ENCODE results near the gene SPDL1. TPM values are rescaled to one million over a fixed set of nuclear protein-coding genes. Genes with fewer than 3 reads are reported as not detected.

SPDL1 gene
- 3.5 TPM for total RNA-seq
- long read RNA-seq, partial matches to known transcripts = 1 of 4 reads
- long read RNA-seq, other reads (novel, unspliced or antisense) = 0 of 4 reads

GRCh38 chr5:169583424-169584220, at the start of gene SPDL1:
Gene SPDL1 (plus strand): TSS chr5:169583773. CDS start chr5:169588417, 4,644 bp downstream.
- ATAC-seq (peak; percentile 97), DNase-seq (peak; percentile 96)
- intact Hi-C loops (cut with micrococcal nuclease) = no loop called here

- DNase-seq = no peak
These were observed 49.2 kb upstream of the SPDL1 start for GRCh38 chr5:169534311-169534880.

GRCh38 chr5:169534939-169535338, 48.6 kb upstream of the SPDL1 start:
- ATAC-seq (no peak), DNase-seq (no peak)
- intact Hi-C loops (cut with micrococcal nuclease) = no loop called here

More at GRCh38 chr5:169534311-169534880, 49.2 kb upstream of the SPDL1 start:
- no peak for ATAC-seq
- intact Hi-C loops (cut with micrococcal nuclease) = no loop called here

GRCh38 chr5:169538944-169539343, 44.6 kb upstream of the SPDL1 start:
- ATAC-seq (peak; percentile 98), DNase-seq (peak; percentile 54)
- intact Hi-C loops (cut with micrococcal nuclease) = no loop called here

- ATAC-seq = no peak
- intact Hi-C loops (cut with micrococcal nuclease) = no loop called here
These were observed 40.8 kb upstream of the SPDL1 start for GRCh38 chr5:169542811-169543210.

GRCh38 chr5:169544264-169544950, 39.2 kb upstream of the SPDL1 start:
- no peak for ATAC-seq
- no peak for DNase-seq
- intact Hi-C loops (cut with micrococcal nuclease) = no loop called here

More at GRCh38 chr5:169542811-169543210, 40.8 kb upstream of the SPDL1 start:
- DNase-seq = no peak

- DNase-seq = no peak
- no peak for ATAC-seq
- intact Hi-C loops (cut with micrococcal nuclease) = no loop called here
These were observed 37.8 kb upstream of the SPDL1 start for GRCh38 chr5:169545762-169546161.

GRCh38 chr5:169546346-169546745, 37.2 kb upstream of the SPDL1 start:
- ATAC-seq (no peak), DNase-seq (no peak)
- intact Hi-C loops (cut with micrococcal nuclease) = no loop called here

- ATAC-seq = peak; percentile 62
- DNase-seq = no peak
These were observed 36.1 kb upstream of the SPDL1 start for GRCh38 chr5:169547508-169547907.

GRCh38 chr5:169548315-169548714, 35.3 kb upstream of the SPDL1 start:
- intact Hi-C loops (cut with micrococcal nuclease) = no loop called here
- peak; percentile 87 for ATAC-seq
- no peak for DNase-seq

More at GRCh38 chr5:169547508-169547907, 36.1 kb upstream of the SPDL1 start:
- intact Hi-C loops (cut with micrococcal nuclease) = no loop called here

- intact Hi-C loops (cut with micrococcal nuclease) = no loop called here
- DNase-seq (no peak), ATAC-seq (no peak)
These were observed 34.0 kb upstream of the SPDL1 start for GRCh38 chr5:169549453-169550100.

- ATAC-seq (no peak), DNase-seq (no peak)
- intact Hi-C loops (cut with micrococcal nuclease) = no loop called here
These were observed 33.3 kb upstream of the SPDL1 start for GRCh38 chr5:169550227-169550626.

- intact Hi-C loops (cut with micrococcal nuclease) = no loop called here
- DNase-seq (no peak), ATAC-seq (no peak)
These were observed 32.4 kb upstream of the SPDL1 start for GRCh38 chr5:169551146-169551545.

GRCh38 chr5:169551696-169552095, 31.9 kb upstream of the SPDL1 start:
- ATAC-seq = no peak
- DNase-seq = no peak
- intact Hi-C loops (cut with micrococcal nuclease) = no loop called here

- no peak for ATAC-seq
- no peak for DNase-seq
- intact Hi-C loops (cut with micrococcal nuclease) = no loop called here
These were observed 29.3 kb upstream of the SPDL1 start for GRCh38 chr5:169554251-169554650.

GRCh38 chr5:169557838-169558237, 25.7 kb upstream of the SPDL1 start:
- DNase-seq (no peak), ATAC-seq (no peak)
- intact Hi-C loops (cut with micrococcal nuclease) = no loop called here

- peak; percentile 27 for ATAC-seq
- intact Hi-C loops (cut with micrococcal nuclease) = no loop called here
- no peak for DNase-seq
These were observed 21.7 kb upstream of the SPDL1 start for GRCh38 chr5:169561893-169562292.

GRCh38 chr5:169563369-169563768, 20.2 kb upstream of the SPDL1 start:
- DNase-seq (no peak), ATAC-seq (no peak)
- intact Hi-C loops (cut with micrococcal nuclease) = no loop called here

- ATAC-seq = no peak
- intact Hi-C loops (cut with micrococcal nuclease) = no loop called here
- no peak for DNase-seq
These were observed 17.4 kb upstream of the SPDL1 start for GRCh38 chr5:169566202-169566601.

GRCh38 chr5:169567079-169567478, 16.5 kb upstream of the SPDL1 start:
- intact Hi-C loops (cut with micrococcal nuclease) = no loop called here
- ATAC-seq (no peak), DNase-seq (no peak)
